Common myeloid progenitor, CD34-positive (primary cell): ENCODE data around the gene ZYG11A.
"Not testable (repeated sequence)": the region's sequence is repeated elsewhere in the genome, so short reads cannot be mapped to it uniquely, and the experiment has no call there.

Source experiments
- CTCF ChIA-PET: fragments of 350-600 bp; sonication (Branson Sonifier 250); formaldehyde crosslinking; loops from one replicate; lab custom pipeline; 2021; ENCODE audit warnings: antibody characterized with exemption; lab: Charles Lee
- POLR2A ChIA-PET: fragments of 350-600 bp; sonication (Branson Sonifier 250); formaldehyde crosslinking; loops from one replicate; lab custom pipeline; 2021; ENCODE audit warnings: antibody characterized with exemption; lab: Charles Lee
- DNase-seq, 3 donors: peaks; one replicate each; pipeline versions ENCODE4 v3.0.0 to v3.0.0-alpha.2; 2013
- H3K27ac ChIP-seq, 2 experiments: 1 replicate in 1 of 2; 2 replicates in 1 of 2; pipeline ENCODE4 v1.7.0; 2013; ENCODE audit warnings: inconsistent platforms in 2 of 2, low read length in 2 of 2, mild to moderate bottlenecking in 2 of 2, low read depth in 1 of 2, moderate library complexity in 1 of 2; ENCODE audit not compliant: severe bottlenecking in 2 of 2, insufficient read depth in 1 of 2, poor library complexity in 1 of 2
- H3K27me3 ChIP-seq, 5 experiments: replicated peaks in 2 of 5; 1 replicate in 3 of 5; 2 replicates in 2 of 5; pipeline versions ENCODE4 v1.6.1 to v1.7.0; 2013; ENCODE audit warnings: low read length in 4 of 5, mild to moderate bottlenecking in 2 of 5, moderate library complexity in 2 of 5, inconsistent platforms in 1 of 5; ENCODE audit not compliant: insufficient read depth in 5 of 5, control insufficient read depth in 4 of 5
- H3K36me3 ChIP-seq, 4 experiments: 1 replicate in 2 of 4; 2 replicates in 2 of 4; pipeline versions ENCODE4 v1.6.1 to v1.7.0; 2013; ENCODE audit warnings: low read length in 3 of 4, control low read depth in 1 of 4, mild to moderate bottlenecking in 1 of 4; ENCODE audit not compliant: control insufficient read depth in 4 of 4, insufficient read depth in 4 of 4
- H3K4me1 ChIP-seq, 4 experiments: 1 replicate in 3 of 4; 2 replicates in 1 of 4; pipeline versions ENCODE4 v1.6.1 to v1.7.1; 2013; ENCODE audit warnings: low read length in 3 of 4, mild to moderate bottlenecking in 3 of 4, control low read depth in 1 of 4, inconsistent platforms in 1 of 4, moderate library complexity in 1 of 4; ENCODE audit not compliant: control insufficient read depth in 4 of 4, insufficient read depth in 4 of 4; ENCODE audit errors: control extremely low read depth in 1 of 4
- H3K4me3 ChIP-seq, 7 experiments: 1 replicate in 4 of 7; 2 replicates in 3 of 7; pipeline versions ENCODE4 v1.5.1 to v1.7.0; 2013; ENCODE audit warnings: mild to moderate bottlenecking in 7 of 7, low read length in 6 of 7, moderate library complexity in 6 of 7, inconsistent platforms in 2 of 7, low read depth in 2 of 7, control low read depth in 1 of 7; ENCODE audit not compliant: insufficient read depth in 4 of 7, control insufficient read depth in 1 of 7; ENCODE audit errors: extremely low read depth in 1 of 7
- H3K9me3 ChIP-seq, 5 experiments: 1 replicate in 4 of 5; 2 replicates in 1 of 5; pipeline versions ENCODE4 v1.6.1 to v1.7.1; 2013; ENCODE audit warnings: low read length in 4 of 5, mild to moderate bottlenecking in 2 of 5, inconsistent platforms in 1 of 5, low read depth in 1 of 5, moderate library complexity in 1 of 5; ENCODE audit not compliant: control insufficient read depth in 4 of 5, insufficient read depth in 2 of 5; ENCODE audit errors: control extremely low read depth in 1 of 5
- WGBS: methylation state at CpG from one replicate; pipeline ENCODE4 v1.1.5; 2013; ENCODE audit not compliant: insufficient coverage; 5-methylcytosine and 5-hydroxymethylcytosine counted together

The ZYG11A gene

DNA sequence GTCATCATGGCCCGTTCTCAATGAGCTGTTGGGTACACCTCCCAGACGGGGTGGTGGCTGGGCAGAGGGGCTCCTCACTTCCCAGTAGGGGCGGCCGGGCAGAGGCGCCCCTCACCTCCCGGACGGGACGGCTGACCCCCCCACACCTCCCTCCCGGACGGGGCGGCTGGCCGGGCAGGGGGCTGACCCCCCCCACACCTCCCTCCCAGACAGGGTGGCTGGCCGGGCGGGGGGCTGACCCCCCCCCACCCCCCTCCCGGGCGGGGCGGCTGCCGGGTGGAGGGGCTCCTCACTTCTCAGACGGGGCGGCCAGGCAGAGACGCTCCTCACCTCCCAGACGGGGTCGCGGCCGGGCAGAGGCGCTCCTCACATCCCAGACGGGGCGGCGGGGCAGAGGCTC, 27.2 kb downstream of the ZYG11A start:
- H3K36me3 ChIP-seq, H3K27ac ChIP-seq, H3K27me3 ChIP-seq, CTCF ChIA-PET, H3K9me3 ChIP-seq, POLR2A ChIA-PET, DNase-seq, H3K4me1 ChIP-seq, H3K4me3 ChIP-seq: not testable (repeated sequence)
- WGBS, result no CpG with 5 or more reads among the region's 29 CpGs

DNA sequence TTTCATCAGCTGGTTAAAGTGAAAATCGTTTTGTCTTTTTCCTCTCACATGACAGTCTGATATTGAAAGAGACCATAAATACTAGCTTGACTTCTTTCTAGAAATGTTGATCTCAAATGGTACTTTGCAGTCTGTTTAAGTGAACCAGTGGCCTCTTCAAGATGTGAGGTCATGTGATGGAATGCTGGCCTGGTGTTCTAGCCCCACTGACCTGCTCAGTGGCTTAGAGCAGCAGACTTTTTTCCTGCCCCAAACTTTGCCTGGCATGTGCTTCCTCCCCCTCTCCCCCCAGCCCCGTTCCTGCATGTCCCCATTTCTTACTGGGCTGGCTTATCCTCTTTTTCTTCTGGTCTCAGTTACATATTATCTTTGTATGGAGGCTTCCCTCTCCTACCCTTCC, 34.3 kb downstream of the ZYG11A start:
- Histone ChIP-seq H3K4me3 (no peak overlapping the region), H3K9me3 (no peaks in the 10 kb centered on the region), H3K4me1 (no peaks in the 10 kb centered on the region), H3K27me3 (peaks cover 0 to 3% (median 0%) of the 10 kb centered on the region in 5 experiments), H3K36me3 (no peaks in the 10 kb centered on the region), H3K27ac (no peak overlapping the region)
- DNase-seq, result no peak
- POLR2A ChIA-PET, result no interaction called here
- WGBS, result 100% methylated on average over 1 of the region's 2 CpGs
- CTCF ChIA-PET, result interaction anchor here (1.1 kb wide), 1 partner anchor 26 kb away, joined by 3 read pairs; no protein-coding TSS in a partner anchor

DNA sequence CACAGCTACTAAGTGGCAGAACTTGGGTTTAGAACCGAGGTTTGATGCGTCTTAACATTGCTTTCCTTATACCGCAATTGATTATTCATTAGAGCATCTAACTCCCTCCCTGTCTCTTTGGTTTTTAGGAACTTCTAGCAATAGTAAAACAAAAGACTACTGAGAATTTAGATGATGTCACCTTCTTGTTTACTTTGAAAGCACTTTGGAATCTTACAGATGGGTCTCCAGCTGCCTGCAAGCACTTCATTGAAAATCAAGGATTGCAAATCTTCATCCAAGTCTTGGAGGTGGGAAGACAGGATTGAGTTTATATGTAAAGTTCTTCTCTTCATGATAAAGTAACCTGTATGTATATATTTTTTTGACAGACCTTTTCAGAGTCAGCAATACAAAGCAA, 35.0 kb downstream of the ZYG11A start:
- WGBS, result 100% methylated on average over 3 of the region's 3 CpGs
- ChIA-PET POLR2A (no interaction called here), CTCF (interaction anchor here (1.1 kb wide), 1 partner anchor 27 kb away, joined by 3 read pairs; no protein-coding TSS in a partner anchor)
- H3K27ac ChIP-seq, result no peak overlapping the region
- peaks cover 0 to 3% (median 0%) of the 10 kb centered on the region in 5 experiments for H3K27me3 ChIP-seq
- H3K4me3 ChIP-seq, result no peak overlapping the region
- no peak for DNase-seq
- no peaks in the 10 kb centered on the region for H3K36me3 ChIP-seq
- H3K4me1 ChIP-seq, result no peaks in the 10 kb centered on the region
- H3K9me3 ChIP-seq, result no peaks in the 10 kb centered on the region

DNA sequence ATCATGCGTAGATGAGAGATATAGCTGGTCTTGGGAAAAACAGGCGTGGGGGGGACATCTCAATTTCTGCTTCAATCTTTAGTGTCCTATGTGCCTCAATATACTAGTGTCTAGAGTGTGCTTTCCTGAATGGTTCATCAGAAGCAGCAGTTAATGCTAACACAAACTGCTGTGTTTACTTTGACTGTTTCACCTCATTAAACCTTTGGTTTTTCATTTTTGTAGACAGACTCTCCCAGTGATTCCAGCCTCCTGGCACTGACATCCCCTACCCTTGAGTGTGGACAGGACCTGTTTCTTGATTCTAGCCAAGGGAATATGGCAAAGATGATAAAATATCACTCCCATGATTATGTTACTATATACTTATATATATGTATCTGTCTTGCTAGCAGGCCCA, 37.6 kb downstream of the ZYG11A start:
- no peaks in the 10 kb centered on the region for H3K27me3 ChIP-seq
- WGBS, result 100% methylated on average over 1 of the region's 2 CpGs
- no peak overlapping the region for H3K4me3 ChIP-seq
- no peaks in the 10 kb centered on the region for H3K36me3 ChIP-seq
- POLR2A ChIA-PET, result no interaction called here
- DNase-seq, result no peak
- no peak overlapping the region for H3K27ac ChIP-seq
- no peaks in the 10 kb centered on the region for H3K9me3 ChIP-seq
- no peaks in the 10 kb centered on the region for H3K4me1 ChIP-seq
- CTCF ChIA-PET, result no interaction called here

DNA sequence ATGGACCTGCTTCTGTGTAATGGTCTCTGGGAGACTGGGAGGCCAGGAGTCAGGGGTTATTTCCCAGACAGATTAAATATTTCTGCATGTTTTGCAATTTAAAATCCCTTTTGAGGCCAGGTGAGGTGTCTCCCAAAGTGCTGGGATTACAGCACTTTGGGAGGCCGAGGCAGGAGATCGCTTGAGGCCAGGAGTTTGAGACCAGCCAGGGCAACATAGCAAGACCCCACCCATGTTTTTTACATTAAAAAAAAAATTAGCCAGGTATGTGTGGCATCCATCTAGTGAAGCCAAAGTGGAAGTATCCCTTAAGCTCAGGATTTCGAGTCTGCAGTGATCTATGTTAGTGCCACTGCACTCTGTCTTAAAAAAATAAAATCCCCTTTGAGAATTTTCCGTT, 44.9 kb downstream of the ZYG11A start:
- 93% methylated on average over 3 of the region's 4 CpGs for WGBS
- H3K36me3 ChIP-seq, result no peaks in the 10 kb centered on the region
- no peak overlapping the region for H3K27ac ChIP-seq
- H3K27me3 ChIP-seq, result no peaks in the 10 kb centered on the region
- DNase-seq, result no peak
- H3K4me3 ChIP-seq, result no peak overlapping the region
- H3K9me3 ChIP-seq, result no peaks in the 10 kb centered on the region
- ChIA-PET POLR2A (no interaction called here), CTCF (interaction anchor here (0.6 kb wide), 1 partner anchor 126 kb away, joined by 3 read pairs; no protein-coding TSS in a partner anchor)
- no peaks in the 10 kb centered on the region for H3K4me1 ChIP-seq

DNA sequence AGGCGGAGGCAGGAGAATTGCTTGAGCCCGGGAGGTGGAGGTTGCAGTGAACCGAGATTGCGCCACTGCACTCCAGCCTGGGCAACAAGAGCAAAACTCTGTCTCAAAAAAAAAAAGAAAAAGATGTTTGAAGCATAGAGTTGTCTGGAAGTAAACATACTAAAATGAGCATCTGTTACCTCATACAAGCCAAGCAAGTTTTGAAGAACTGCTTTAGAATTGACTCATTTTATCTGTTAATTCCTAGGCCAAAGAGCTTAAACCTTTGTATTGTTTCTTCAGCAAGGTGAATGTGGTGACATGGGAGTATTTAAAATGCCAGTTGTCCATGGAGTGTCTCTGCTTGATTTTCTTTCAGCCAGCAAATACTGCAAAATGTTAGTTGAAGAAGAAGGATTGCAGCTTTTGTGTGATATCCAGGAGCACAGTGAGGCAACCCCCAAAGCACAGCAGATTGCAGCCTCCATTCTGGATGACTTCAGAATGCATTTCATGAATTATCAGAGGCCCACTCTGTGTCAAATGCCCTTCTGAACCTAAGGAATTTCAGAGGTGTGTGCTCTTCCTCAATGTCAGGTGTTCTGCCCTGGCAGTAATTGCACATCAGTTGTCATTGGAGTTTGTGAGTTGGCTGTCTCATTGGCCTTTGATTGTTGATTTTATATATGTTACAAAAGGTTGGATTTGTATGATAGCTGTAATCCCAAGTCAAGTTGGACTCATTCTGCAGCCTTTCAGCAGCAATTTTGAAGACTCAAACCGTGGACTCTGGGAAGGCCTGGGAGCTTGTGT, 50.1 kb downstream of the ZYG11A start:
- no peaks in the 10 kb centered on the region for H3K27me3 ChIP-seq
- POLR2A ChIA-PET, result no interaction called here
- 96% methylated on average over 3 of the region's 5 CpGs for WGBS
- no peak overlapping the region for H3K27ac ChIP-seq
- DNase-seq, result no peak
- no peaks in the 10 kb centered on the region for H3K36me3 ChIP-seq
- H3K4me1 ChIP-seq, result peaks cover 0 to 7% (median 0%) of the 10 kb centered on the region in 4 experiments
- H3K9me3 ChIP-seq, result no peaks in the 10 kb centered on the region
- CTCF ChIA-PET, result interaction anchor here (1.6 kb wide), 1 partner anchor 30 kb away, joined by 3 read pairs; no protein-coding TSS in a partner anchor
- no peak overlapping the region for H3K4me3 ChIP-seq

DNA sequence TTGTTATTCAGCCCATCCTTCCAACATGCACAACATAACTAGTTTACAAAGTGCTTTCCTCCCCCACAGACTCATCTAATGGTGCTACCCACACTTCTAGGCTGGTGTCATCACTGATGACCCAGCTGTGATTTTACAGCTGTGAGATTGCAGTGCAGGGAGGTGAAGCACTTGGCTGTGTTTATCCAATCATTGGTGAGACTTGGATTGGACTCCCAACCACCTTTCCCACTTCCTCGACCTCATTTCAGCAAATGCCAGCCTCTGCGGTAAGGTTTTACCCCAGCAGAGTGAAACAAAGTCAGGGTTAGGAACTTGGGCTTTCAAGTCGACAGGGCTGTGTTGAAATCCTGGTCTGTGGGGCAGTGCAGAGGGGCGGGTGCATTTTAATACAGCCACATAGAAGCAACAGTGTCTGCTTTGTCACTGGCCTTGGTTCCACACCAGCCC, 56.9 kb downstream of the ZYG11A start:
- POLR2A ChIA-PET, result no interaction called here
- Histone ChIP-seq H3K27ac (no peak overlapping the region), H3K27me3 (no peaks in the 10 kb centered on the region), H3K4me3 (no peak overlapping the region), H3K4me1 (peaks cover 0 to 7% (median 0%) of the 10 kb centered on the region in 4 experiments), H3K9me3 (no peaks in the 10 kb centered on the region), H3K36me3 (no peaks in the 10 kb centered on the region)
- DNase-seq, result no peak
- CTCF ChIA-PET, result no interaction called here
- 45% methylated on average over 2 of the region's 4 CpGs for WGBS
